Small intestine (tissue), 7 donors: ENCODE data around the gene TLCD3B. TPM values are rescaled to one million over a fixed set of nuclear protein-coding genes. Genes with fewer than 3 reads are reported as not detected.
"Not testable (repeated sequence)": the region's sequence is repeated elsewhere in the genome, so short reads cannot be mapped to it uniquely, and the experiment has no call there.

Experiments used
- DNase-seq, 2 donors: peaks; one replicate each; pipeline versions ENCODE4 v3.0.0 to v3.0.0-alpha.2; 2013
- FAIRE-seq: peaks from 2 replicates; lab custom pipeline; 2012; peaks lifted over from hg19 to GRCh38; lab: Jason Lieb, UNC
- H3K27ac ChIP-seq, 3 donors: one replicate each; pipeline ENCODE4 v1.5.1; 2013; ENCODE audit warnings: low read length in 2 of 3, mild to moderate bottlenecking in 2 of 3, control low read depth in 1 of 3, inconsistent platforms in 1 of 3, low read depth in 1 of 3, moderate library complexity in 1 of 3
- H3K27me3 ChIP-seq, 3 donors: one replicate each; pipeline ENCODE4 v1.6.1; 2013; ENCODE audit warnings: low read length in 3 of 3, inconsistent platforms in 1 of 3; ENCODE audit not compliant: control insufficient read depth in 3 of 3, insufficient read depth in 3 of 3
- H3K36me3 ChIP-seq, 3 donors: one replicate each; pipeline ENCODE4 v1.6.1; 2013; ENCODE audit warnings: low read length in 3 of 3, inconsistent platforms in 1 of 3, low read depth in 1 of 3, mild to moderate bottlenecking in 1 of 3, moderate library complexity in 1 of 3; ENCODE audit not compliant: control insufficient read depth in 3 of 3, insufficient read depth in 2 of 3
- H3K4me1 ChIP-seq, 3 donors: one replicate each; pipeline ENCODE4 v1.6.1; 2013; ENCODE audit warnings: low read length in 2 of 3, inconsistent platforms in 1 of 3, low read depth in 1 of 3, mild to moderate bottlenecking in 1 of 3, moderate library complexity in 1 of 3; ENCODE audit not compliant: control insufficient read depth in 3 of 3, insufficient read depth in 2 of 3
- H3K4me3 ChIP-seq, 3 donors: one replicate each; pipeline ENCODE4 v1.5.1; 2013; ENCODE audit warnings: low read length in 3 of 3, control low read depth in 1 of 3, inconsistent platforms in 1 of 3, low read depth in 1 of 3, mild to moderate bottlenecking in 1 of 3, moderate library complexity in 1 of 3
- H3K9me3 ChIP-seq, 2 donors: one replicate each; pipeline ENCODE4 v1.6.1; 2013; ENCODE audit warnings: low read depth in 1 of 2, low read length in 1 of 2; ENCODE audit not compliant: control insufficient read depth in 2 of 2, insufficient read depth in 1 of 2
- WGBS, 3 donors: extraction: QIAGEN DNeasy Blood & Tissue Kit; methylation state at CpG; one replicate each; pipeline ENCODE4 v1.1.7; 2013; 5-methylcytosine and 5-hydroxymethylcytosine counted together
- polyA plus RNA-seq, 4 donors: library from polyadenylated mRNA; stranded (reverse) in 3 of 4; unstranded in 1 of 4; fragments of 200-250 nt in 3 of 4; fragments of 120-200 nt in 1 of 4; gene quantifications; one replicate each; pipeline versions ENCODE4 v1.2.1 to v1.2.3, GENCODE V29; 2013
- donor health status: healthy with polysubstance abuse.
- donor health status: control.
- donor health status: control.
- donor health status: Bipolar disorder and iron deficiency.
- donor health status: healthy.

Gene TLCD3B
- polyA plus RNA-seq, 4 donors, result 0.47 to 1.4 TPM; not detected in 2

DNA sequence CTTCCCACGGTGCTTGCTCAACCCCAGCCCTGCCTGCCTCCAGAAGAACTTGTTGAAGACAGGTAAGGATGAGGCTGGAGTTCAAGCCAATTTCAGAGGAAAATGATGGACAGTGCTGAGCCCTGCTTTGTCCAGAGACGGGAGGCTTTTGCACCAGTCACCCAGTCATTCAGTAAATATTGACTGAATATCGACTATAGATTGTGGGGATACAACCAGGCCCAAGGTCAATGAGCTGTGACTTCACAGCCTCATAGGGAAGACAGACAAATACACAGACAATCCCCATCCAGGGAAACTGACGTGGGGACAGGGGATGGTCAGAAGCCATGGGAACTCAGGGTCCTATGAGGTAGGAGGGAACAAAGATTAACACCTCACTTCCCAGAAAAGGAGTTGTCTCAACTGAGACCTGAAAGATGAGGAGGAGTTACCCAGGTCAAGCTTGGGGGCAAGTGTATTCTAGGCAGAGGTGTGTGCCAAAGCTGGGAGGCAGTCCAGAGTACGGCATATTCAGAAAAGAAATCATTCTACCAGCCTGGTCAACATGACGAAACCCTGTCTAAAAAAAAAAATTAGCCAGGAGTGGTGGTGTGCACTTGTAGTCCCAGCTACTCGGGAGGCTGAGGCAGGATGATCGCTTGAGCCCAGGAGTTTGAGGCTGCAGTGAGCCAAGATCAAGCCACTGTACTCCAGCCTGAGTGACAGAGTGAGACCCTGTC lies 14.4 kb downstream of the TLCD3B start:
- Histone ChIP-seq H3K27ac (no peak overlapping the region), H3K9me3 (no peaks in the 10 kb centered on the region), H3K4me3 (no peak overlapping the region), H3K36me3 (no peaks in the 10 kb centered on the region), H3K27me3 (peaks cover 0 to 18% (median 0%) of the 10 kb centered on the region in 3 donors), H3K4me1 (peaks cover 0 to 11% (median 0%) of the 10 kb centered on the region in 3 donors)
- DNase-seq, result no peak
- FAIRE-seq, result no peak
- WGBS, 3 donors, result 65 to 76% (median 67%) methylated on average over 8 of the region's 8 CpGs

DNA sequence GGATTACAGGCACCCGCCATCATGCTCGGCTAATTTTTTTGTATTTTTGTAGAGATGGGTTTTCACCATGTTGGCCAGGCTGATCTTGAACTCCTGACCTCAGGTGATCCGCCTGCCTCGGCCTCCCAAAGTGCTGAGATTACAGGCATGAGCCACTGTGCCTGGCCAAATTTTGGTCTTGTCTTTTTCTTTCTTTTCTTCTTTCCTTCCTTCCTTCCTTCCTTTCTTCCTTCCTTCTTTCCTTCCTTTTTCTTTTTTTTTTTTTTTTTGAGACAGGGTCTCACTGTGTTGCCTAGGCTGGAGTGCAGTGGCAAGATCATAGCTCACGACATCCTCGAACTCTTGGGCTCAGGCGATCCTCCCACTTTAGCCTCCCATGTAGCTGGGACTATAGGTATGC lies 15.6 kb downstream of the TLCD3B start:
- Histone ChIP-seq H3K4me1 (peaks cover 0 to 11% (median 2%) of the 10 kb centered on the region in 3 donors), H3K27me3 (peaks cover 0 to 22% (median 1%) of the 10 kb centered on the region in 3 donors)
- DNase-seq, FAIRE-seq, H3K36me3 ChIP-seq, H3K4me3 ChIP-seq, H3K9me3 ChIP-seq, H3K27ac ChIP-seq: not testable (repeated sequence)
- WGBS, 3 donors, result 90 to 93% (median 92%) methylated on average over 7 of the region's 7 CpGs

DNA sequence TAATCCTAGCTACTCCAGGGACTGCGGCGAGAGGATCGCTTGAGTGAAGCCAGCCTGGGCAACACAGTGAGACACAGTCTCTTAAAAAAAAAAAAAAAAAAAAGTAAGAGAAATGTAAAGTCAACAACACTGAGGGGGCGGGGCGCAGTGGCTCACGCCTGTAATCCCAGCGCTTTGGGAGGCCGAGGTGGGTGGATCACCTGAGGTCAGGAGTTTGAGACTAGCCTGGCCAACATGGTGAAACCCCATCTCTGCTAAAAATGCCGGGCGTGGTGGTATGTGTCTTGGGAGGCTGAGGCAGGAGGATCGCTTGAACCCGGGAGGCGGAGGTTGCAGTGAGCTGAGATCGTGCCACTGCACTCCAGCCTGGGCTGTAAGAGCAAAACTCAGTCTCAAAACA lies 18.5 kb downstream of the TLCD3B start:
- WGBS, 3 donors, result 77 to 78% (median 77%) methylated on average over 14 of the region's 14 CpGs
- not testable (repeated sequence) for H3K27ac ChIP-seq, H3K4me3 ChIP-seq, H3K36me3 ChIP-seq, DNase-seq, H3K9me3 ChIP-seq, FAIRE-seq
- Histone ChIP-seq H3K27me3 (peaks cover 0 to 36% (median 10%) of the 10 kb centered on the region in 3 donors), H3K4me1 (peaks cover 0 to 24% (median 2%) of the 10 kb centered on the region in 3 donors)

DNA sequence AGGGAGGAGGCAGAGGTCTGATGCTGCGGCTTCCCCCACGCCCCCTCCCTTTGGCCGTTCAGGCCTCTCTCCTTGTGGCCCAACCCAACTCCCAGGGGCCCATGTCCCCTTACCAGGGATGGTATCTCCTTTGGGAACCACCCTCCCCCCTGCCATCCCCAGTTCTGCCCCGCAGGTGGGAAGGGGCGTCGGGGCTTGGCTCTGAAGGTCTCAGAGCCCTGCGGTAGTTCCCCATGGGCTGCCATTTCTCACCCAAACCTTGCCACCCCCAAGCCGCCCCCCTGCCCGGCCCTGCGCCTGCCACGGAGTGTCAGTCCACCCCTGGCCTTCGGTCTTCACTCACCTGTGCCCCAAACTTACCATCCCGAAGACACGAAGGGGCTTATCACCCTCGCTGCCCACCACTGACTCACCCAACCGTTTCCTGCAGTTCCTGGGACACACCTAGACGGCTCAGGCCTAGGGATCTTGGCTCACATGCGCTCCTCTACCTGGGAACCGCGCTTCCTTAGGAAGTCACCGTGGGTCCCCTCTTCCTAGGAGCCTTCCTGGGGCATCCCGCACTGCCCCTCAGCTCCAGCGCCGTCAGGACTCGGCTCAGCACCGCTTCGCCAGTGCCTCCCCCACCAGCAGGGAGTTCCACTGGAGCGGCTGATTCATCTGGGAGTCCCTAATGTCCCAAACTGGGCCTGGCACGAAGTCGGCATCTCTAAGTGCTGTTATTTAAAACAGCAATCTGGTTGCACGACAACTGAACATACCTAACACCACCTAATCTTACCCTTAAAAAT lies 19.2 kb downstream of the TLCD3B start:
- H3K9me3 ChIP-seq, result no peaks in the 10 kb centered on the region
- no peak overlapping the region for H3K27ac ChIP-seq
- FAIRE-seq (no peak), DNase-seq (no peak)
- WGBS, 3 donors, result 24 to 39% (median 36%) methylated on average over 30 to 31 of the region's 31 CpGs
- H3K27me3 ChIP-seq, result peaks cover 0 to 36% (median 10%) of the 10 kb centered on the region in 3 donors
- no peak overlapping the region for H3K4me3 ChIP-seq
- H3K4me1 ChIP-seq, result peaks cover 0 to 24% (median 2%) of the 10 kb centered on the region in 3 donors
- H3K36me3 ChIP-seq, result peaks cover 0 to under 1% (median 0%) of the 10 kb centered on the region in 3 donors

DNA sequence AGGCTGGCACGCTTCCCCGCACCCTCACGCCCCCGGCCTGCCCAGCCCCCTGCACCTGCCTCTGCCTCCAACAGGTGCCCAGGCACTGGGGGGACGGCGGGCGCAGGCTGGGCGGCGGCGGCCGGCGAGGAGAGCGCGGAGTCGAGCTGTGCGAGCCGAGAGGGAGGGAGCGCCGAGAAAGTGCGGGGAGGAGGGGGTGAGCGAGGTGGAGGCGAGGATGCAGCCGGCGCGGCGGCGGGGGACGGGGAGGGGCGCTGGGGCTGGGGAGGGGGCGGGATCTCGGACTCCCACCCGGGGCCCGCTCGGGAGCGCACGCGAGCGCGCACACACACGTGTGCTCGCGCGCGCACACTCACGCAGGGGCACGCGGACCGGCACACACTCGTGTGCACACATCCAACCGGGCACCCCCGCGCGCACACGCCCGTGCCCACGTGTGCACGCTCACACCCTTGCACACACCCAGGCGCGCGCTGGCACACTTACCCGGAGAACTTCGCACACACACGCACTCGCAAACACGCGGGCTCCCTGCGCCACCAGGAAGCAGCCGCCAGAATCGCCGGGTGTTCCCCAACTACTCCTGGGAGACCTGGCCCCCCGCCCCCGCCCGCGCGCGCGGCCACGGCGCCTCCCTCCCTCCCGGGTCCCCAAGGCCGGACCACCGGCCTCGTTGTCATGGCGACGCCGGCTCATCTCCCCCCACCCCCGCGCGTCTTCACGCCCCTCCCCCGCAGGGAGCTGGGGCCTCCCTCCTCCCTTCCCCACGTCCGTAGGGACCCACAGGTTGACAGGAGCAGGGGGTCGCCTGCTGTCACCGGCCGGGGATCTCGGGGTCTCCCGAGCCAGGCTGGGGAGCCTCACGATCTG lies 20.0 kb downstream of the TLCD3B start, which contains the start of gene DOC2A:
Gene DOC2A (minus strand): TSS at position 184 of the 870 bp plus-strand sequence. CDS start 805 bp downstream, outside the sequence.
- FAIRE-seq, result no peak
- WGBS, 3 donors, result 1% methylated on average over 46 to 99 of the region's 99 CpGs
- peak in 1 of 2 donors; percentile 38 for DNase-seq

DNA sequence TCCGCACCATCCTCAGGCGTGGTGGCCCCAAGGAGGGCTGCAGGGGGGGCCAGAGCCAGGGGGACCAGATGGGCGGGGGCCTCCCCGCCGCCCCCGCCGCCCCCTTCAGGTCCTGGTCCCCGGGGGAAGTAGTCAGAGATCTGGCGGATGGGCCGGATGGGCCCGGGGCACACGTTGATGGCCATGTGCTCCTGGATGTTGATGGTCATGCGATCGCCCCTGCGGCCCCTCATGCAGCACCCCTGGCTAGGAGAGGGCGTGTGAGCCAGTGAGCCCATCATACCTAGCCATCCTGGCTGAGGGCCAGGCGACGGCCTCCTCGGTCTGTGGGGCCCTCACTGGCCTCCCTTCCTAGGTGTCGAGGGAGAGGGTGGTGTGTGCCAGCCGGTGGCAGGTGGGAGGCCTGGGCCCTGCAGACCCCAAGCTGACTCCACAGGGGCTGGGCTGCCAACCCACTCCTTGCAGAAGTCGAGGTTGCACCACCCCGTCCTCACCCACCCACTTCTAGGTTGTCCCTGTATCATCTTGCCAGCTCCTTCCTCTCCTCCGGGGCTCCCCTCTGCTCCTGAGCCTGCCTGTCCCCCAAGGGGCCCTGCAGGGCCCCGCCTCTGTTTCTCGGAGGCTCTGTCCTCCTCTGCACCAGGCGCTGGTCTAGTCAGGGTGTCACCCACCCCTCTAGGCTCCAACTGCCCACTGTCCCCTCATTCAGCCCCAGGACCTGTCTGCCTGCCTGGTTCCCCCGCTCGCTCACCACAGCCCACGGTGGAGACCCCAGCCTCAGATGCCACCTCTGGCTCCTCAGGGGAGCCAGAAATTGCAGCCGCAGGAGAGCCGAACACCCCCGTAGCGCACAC lies 20.9 kb downstream of the TLCD3B start:
- Histone ChIP-seq H3K27me3 (peaks cover 0 to 36% (median 10%) of the 10 kb centered on the region in 3 donors), H3K27ac (no peak overlapping the region), H3K36me3 (peaks cover 0 to 17% (median 0%) of the 10 kb centered on the region in 3 donors), H3K4me1 (peaks cover 0 to 27% (median 2%) of the 10 kb centered on the region in 3 donors), H3K9me3 (no peaks in the 10 kb centered on the region), H3K4me3 (peak overlapping the region in 1 of 3 donors; percentile 40)
- 20 to 24% (median 20%) methylated on average over 28 to 34 of the region's 34 CpGs for WGBS, 3 donors
- FAIRE-seq (no peak), DNase-seq (no peak)

More for the DNA sequence above, 20.0 kb downstream of the TLCD3B start, which contains the start of gene DOC2A:
- H3K4me1 ChIP-seq, result peaks cover 0 to 24% (median 2%) of the 10 kb centered on the region in 3 donors
- no peak within 1 kb of the TSS for H3K27ac ChIP-seq
- peaks cover 0 to 36% (median 10%) of the 10 kb centered on the region in 3 donors for H3K27me3 ChIP-seq
- H3K9me3 ChIP-seq, result no peaks in the 10 kb centered on the region
- peaks cover 0 to 8% (median 0%) of the 10 kb centered on the region in 3 donors for H3K36me3 ChIP-seq
- peak within 1 kb of the TSS in 2 of 3 donors; percentile 10 to 40 for H3K4me3 ChIP-seq

DNA sequence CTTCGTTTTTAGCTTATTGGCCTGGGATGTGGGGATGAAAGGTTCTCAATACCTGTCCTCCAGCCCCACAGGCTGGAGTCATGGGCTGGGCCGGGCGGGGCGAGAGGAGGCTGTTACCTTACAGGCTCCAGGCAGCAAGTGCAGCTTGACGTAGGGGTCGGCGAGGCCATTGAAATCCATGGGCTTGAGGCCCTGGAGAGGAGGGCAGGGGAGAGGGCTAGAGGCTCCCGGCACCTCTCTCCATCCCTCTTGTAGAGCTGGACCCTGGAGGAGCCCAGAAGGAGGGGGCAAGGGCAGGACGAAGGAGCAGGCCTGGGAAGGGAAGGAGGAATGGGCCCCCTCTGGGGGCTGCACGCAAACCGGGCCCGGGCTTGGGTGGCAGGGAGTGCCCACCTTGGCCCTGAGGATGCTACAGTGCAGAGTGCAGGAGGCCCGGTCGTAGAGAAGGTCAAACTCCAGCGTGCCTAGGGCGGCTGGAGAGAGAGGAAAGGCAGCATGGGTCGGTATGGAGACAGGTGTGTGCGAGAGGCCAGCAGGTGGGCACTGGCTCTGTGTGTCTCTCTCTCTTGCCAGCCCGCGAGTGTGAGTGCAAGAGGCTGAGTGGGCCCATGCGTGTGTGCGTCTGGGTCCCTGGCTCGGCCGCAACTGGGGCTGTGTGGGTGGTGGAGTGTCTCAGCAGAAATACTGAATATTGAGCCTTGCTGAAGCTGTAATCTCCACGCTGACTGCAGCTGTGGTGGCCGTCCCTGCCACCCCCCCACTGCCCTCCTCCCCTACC lies 21.8 kb downstream of the TLCD3B start:
- Histone ChIP-seq H3K27me3 (peaks cover 0 to 36% (median 10%) of the 10 kb centered on the region in 3 donors), H3K27ac (no peak overlapping the region), H3K4me1 (peaks cover 0 to 28% (median 2%) of the 10 kb centered on the region in 3 donors), H3K9me3 (no peaks in the 10 kb centered on the region), H3K4me3 (no peak overlapping the region), H3K36me3 (peaks cover 0 to 22% (median 0%) of the 10 kb centered on the region in 3 donors)
- FAIRE-seq, result no peak
- WGBS, 3 donors, result 19 to 39% (median 26%) methylated on average over 23 to 26 of the region's 26 CpGs
- peak; percentile 31 to 34 for DNase-seq
